ENCODE data around the gene TOP2A. TPM values are rescaled to one million over a fixed set of nuclear protein-coding genes. Genes with fewer than 3 reads are reported as not detected.

Gene TOP2A
- polyA plus RNA-seq, 1 donor: 45.8 TPM

DNA sequence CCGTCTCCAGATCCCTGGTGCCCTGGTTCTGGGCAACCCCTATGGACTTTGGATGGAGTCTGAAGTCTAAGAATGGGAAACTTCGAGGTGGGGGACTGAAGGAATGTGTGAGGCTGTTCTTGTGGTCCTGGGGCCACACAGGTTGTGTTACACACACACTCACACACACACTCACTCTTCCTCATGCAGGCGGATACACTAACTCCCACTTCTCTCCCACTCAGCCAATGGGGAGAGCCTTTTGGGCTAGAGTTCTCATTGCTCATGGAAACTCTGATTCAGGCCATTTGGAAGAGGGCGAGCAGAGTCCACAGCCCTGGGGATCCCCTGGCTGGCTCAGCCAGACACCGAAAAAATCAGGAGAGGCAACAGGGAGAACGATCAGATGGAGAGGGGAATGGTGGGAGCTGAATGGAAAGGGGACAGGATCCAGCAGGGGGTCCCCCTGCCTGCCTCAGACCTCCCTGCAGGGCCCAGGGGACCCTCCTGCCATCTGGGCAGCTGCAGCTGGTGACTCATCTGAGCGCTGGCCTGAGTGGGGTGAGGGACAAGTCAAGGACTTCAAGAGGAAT lies 34.6 kb upstream of the TOP2A start:
- peak; percentile 90 for DNase-seq

DNA sequence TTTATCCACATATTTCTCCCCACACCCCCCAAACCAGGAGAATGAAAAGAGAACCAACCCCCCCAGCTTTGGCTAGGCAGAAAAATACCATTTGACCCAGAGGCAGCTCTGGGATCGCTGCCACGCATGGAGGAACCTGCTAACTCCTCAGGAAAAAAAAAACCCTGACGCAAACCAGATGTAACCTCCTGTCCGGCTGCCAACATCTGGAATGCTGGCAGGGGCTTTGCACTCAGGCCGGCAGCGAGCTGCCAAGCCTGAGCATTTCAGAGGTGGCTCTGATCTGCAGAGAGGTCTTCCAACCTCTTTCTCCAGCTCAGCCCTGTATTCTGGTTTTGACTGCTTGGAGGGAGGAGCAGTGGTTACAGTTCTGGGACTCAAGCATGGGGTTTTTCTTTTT lies 33.7 kb upstream of the TOP2A start:
- peak; percentile 91 for DNase-seq

DNA sequence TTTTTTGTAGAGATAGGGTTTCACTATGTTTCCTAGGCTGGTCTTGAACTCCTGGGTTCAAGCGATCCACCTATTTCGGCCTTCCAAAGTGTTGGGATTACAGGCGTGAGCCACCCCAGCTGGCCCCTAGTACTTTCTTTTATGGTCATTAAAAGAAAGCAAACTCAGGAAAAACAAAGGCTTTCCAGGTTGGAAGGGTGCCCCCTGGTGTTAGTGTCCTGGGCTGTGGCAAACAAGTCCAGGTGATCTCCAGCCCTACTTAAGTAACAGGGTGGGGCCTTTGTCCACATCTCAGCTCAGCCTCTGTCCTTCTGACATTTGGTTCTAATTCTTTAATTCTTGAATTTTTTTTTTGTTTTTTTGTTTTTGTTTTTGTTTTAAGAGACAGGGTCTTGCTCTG lies 32.5 kb upstream of the TOP2A start:
- DNase-seq: no peak

DNA sequence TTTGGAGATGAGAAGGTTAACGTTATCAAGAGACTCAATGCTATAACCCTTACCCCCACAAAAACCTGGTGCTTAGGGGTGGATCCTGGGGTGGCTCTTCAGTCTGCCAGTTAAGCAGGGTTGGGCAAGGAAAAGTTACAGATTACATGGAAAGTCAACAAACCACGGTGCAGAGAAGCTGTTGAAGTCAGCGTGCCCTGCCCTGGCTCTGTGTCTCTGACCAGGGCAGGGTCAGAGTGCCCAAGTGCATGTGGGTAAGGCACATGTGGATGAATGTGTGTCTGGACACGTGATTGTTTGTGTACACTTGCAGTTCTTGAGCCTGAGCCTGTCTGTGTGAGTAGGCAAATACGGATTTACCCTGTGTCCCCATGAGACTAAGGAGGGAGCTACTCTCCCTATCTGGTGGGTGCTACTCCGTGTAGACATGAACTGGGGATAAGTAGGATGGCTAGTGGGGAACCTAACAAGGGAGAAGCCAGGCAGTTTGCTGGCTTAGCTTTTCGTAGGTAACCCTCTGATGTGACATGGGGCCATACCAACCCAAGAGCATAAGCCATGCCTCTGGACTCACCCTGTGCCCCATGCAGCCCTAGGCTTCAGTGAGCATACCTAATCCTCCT lies 31.1 kb upstream of the TOP2A start:
- no peak for DNase-seq

GRCh38 chr17:40448213-40448638 lies 30.5 kb upstream of the TOP2A start:
- DNase-seq: no peak

- no peak for DNase-seq
Observed at GRCh38 chr17:40447806-40448205, 30.1 kb upstream of the TOP2A start.

- no peak for DNase-seq
Observed at GRCh38 chr17:40447148-40447644, 29.5 kb upstream of the TOP2A start.

DNA sequence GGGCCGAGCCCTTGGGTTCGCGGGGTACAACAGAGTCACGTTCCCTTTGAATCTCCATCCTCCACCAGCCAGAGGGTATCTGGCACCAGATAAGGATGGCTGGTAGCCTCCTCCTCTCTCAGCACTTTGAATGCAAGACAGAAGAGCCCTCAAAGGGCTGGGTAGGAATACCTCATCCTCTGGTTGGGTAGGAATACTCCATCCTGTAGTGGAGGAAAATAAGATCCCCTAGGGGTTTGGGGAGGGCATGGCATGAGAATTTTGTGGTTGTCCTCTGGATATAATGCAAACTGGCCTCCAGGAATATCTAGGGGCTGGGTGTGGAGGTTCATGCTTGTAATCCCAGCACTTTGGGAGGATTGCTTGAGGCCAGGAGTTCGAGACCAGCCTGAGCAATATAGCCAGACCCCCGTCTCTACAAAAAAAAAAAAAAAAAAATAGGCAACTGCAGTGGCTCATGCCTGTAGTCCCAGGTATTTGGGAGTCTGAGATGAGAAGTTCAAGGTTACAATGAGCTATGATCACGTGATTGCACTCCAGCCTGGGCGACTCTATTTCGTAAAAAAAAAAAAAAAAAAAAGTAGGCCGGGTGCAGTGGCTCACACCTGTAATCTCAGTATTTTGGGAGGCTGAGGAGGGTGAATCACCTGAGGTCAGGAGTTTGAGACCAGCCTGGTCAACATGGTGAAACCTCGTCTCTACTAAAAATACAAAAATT lies 28.2 kb upstream of the TOP2A start:
- DNase-seq: no peak

DNA sequence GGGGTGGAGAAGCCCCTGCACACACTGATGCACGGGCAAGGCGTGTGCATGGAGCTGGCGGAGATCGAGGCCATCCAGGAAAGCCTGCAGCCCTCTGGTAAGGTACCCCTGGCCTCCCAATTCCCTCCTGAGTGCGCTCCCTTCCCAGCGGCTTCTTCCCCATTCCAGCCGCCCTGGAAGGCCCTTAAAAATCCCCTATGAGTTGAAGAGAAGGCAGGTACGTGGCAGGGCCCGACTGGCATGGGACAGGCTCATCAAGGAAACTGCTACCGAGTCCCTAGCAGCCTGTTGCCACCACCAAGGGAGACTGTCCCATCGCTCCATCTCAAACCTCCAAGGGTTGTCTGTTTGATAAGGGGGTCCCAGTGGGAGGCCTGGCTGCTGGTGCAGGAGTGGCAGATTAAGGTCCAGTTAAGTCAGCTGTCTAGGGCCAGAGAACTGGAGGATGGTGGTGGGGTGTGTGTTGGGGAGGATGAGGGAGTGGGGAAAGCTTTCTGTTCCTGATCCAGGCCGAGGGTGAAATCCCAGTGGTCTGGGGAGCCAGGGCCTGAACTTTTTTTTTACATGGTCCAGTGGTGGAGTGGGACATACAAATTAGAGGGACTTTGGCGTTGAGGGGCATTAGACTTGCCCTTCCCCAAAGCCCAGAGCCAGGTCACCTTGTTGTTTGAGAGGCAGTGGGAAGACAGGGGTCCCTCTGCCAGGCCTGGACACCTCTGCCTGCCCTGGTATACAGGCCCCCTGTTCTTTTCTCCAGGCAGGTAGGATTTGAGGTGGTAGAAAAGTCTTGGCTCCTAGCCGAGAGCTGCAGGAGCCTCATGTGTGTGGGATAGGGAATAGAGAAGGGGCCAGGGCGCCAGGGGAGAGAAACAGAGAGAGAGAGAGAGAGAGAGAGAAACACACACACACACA lies 26.5 kb upstream of the TOP2A start:
- DNase-seq: no peak

DNA sequence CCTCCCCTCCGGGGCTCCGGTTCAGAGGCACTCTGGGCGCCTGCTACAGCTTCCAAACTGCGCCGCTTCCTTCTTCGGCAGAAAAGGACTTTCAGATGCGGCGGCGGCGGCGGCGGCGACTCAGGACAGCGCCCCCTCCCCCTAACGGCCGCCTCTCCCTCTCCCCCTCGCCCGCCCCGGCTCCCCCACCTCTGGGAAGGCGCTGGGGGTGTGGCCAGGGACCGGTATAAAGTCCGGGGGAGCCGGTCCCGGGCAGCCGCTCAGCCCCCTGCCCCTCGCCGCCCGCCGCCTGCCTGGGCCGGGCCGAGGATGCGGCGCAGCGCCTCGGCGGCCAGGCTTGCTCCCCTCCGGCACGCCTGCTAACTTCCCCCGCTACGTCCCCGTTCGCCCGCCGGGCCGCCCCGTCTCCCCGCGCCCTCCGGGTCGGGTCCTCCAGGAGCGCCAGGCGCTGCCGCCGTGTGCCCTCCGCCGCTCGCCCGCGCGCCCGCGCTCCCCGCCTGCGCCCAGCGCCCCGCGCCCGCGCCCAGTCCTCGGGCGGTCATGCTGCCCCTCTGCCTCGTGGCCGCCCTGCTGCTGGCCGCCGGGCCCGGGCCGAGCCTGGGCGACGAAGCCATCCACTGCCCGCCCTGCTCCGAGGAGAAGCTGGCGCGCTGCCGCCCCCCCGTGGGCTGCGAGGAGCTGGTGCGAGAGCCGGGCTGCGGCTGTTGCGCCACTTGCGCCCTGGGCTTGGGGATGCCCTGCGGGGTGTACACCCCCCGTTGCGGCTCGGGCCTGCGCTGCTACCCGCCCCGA lies 25.7 kb upstream of the TOP2A start, which contains the start of gene IGFBP4:
IGFBP4 (plus strand) TSS at position 255 of the 792 bp plus-strand sequence; CDS start at position 541, 286 bp downstream.
- DNase-seq: peak; percentile 84

- no peak for DNase-seq
Observed at GRCh38 chr17:40442392-40443195, 24.9 kb upstream of the TOP2A start.

- no peak for DNase-seq
Observed at GRCh38 chr17:40440166-40440565, 22.5 kb upstream of the TOP2A start.

DNA sequence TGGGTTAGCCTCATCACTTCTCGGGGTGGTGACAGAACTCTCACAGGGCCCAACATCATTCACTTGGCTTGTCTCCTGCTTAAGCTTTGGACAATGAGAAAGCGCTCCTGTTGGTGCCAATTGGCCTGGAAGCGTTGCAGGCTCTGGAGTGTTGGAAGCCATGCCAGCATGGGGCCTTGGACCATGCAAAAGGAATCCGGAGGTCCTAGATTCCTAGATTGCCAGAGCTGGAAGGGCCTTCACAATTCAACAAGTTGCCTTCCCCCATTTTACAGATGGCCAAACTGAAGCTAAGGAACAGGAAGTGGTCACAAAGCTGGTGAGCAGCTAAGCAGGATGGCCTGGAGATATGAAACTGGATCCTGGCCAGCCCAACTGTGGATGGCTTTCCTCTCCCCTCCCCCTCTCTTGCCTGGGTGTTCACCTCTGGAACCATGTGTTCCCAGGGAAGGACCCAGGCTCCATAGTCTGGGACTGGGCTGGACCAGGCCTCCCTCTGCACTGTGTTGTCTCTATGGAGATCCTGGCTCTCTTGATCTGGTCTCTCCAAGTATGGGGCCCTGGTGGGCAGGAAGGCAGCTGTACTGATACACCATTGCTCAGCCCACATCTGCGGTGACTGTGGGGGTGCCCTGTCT lies 19.5 kb upstream of the TOP2A start:
- no peak for DNase-seq

DNA sequence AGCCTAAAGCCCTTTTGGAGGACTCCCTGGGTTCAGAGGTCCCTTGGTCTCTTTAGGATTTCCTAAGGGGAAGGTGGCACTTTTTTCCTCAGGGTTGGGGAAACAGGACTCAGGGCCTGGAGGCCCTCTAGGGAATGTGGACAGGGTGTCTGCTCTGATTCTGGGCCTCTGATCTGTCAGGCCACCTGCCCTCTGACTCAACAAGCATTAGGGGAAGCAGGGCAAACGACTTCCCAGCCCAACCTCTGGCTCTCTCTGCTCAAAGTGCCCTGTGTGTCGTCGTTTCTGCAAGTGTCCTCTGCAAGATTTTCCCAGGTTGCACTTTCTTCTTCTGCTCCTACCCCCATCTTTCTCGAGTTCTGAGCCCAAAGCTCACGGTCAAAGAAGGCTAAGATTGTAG lies 18.9 kb upstream of the TOP2A start:
- DNase-seq: no peak

DNA sequence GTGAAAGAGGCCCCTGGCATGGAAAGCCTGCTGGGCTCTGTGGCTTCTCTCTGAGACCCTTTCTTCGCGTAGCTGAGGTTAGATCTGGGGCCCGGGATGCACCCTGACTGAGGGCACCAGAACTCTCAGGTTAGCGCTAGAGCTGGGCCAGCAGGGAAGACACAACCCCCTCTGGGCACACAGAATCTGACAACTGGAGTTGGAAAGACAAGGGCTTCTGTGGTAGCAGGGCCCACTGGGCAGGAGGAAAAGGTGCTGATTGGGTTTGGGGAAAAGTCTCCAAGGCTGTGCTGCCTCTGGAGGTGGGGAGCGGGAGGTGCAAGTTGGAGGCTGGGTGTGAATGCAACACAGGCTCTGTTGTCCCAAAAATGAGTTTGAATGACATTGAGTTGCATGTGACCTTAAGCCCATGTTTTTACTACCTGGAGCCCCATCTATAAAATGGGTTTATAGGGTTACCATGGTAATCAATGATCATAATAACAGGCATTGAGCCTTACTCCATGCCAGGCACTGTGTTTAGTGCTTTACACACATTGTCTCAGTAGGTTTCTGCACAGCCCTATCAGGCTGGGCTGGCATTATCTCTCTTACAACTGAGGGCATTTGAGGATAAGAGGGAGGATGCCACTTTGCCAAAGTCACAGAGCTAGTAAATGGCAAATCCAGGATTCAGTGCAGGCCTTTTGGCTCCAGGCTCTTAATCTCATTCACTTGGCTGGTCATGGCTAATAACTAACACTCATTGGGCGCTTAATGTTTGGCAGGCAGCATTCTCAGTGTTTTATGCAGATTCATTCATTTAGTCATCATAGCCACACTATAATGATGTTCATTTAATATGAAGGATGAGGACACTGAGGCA lies 16.1 kb upstream of the TOP2A start:
- DNase-seq: no peak

GRCh38 chr17:40432864-40433528 lies 15.3 kb upstream of the TOP2A start:
- peak; percentile 82 for DNase-seq

- no peak for DNase-seq
Observed at GRCh38 chr17:40431231-40431602, 13.5 kb upstream of the TOP2A start.

DNA sequence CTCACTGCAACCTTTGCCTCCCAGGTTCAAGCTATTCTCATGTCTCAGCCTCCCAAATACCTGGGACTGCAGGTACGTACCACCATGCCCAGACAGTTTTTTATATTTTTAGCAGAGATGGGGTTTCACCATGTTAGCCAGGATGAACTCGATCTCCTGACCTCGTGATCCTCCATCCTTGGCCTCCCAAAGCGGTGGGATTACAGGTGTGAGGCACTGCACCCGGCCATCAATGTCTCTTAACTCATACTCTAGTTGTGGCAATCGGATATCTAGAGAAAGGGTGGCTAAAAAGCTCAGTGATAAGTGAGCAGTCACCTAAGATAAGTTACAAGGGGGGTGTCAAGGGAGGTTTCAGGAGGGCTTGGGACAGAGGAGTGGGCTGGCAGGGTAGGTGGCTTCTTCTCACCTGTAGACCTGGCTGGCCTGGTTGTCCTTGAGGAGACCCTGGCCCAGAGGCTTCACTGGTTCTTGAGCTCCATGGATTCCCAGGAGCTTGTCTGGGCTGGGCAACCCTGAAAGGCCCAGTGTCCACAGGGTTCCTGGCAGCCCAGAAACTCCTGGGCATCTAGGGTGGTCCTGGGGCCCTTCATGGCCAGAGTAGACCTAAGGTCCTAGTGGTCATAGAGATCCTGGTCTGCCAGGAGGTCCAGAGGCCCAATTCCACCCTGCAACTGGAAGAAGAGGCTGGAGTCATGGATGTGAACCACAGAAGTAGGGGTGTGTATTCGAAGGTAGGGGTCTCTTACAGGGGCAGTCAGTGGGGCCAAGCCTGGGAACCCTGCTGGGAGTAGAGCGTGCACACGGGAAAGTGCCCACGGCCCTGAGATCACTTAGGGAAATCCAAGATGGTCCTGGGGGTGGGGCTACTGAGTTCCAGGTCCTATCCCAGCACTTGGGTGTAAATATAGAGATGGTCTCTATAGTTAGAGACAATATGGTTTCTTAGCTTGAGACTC lies 12.9 kb upstream of the TOP2A start:
- DNase-seq: no peak
